NCI-H187 treated with DMSO at 0.1 percent for 48 hours (cell line): ENCODE data around the gene ARHGDIA.

Experiments used
- DNase-seq: peaks from one replicate; lab custom pipeline; 2025; lab: John Stamatoyannopoulos, UW

The ARHGDIA gene

DNA sequence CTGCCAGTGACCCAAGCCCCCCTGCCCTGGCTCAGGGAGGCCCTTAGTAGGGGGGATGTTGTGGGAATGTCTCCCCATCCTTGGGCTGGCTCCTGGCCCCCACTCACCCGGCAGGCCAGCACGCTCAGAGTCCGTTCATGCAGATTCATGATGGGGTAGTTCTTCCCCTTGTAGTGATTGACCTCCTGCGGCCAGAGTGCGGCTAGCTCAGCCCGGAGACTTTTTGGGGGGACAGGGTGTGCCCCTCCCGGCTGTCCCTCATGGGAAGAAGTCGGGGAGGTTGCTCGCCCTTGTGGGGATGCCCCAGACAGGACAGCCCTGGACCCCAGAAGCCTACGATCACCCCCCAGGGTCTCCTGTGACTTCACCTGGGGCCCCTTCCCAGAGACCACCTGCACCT is 34.9 kb upstream of the ARHGDIA start:
- DNase-seq, result no peak

DNA sequence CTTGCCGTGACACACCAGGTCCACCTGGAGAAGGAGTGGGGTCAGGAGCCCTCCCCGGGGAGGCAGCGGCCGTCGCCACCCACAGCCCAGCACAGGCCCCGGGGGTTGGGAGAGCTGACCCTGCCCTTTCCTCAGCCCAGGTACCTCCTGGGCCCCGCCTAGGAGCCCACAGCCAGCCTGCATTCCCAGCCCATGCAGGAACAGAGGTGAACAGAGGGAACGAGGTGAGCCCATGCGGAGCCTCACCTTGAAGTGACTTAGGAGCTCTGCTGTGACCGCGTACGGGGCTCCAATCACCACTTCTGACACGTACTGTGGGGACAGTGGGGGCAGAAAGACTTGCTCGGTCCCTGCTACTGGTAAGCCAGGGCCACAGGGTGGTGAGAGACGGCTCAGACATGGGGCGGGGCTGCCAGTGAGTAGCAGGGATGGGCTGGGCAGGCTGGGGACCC is 34.3 kb upstream of the ARHGDIA start:
- no peak for DNase-seq

DNA sequence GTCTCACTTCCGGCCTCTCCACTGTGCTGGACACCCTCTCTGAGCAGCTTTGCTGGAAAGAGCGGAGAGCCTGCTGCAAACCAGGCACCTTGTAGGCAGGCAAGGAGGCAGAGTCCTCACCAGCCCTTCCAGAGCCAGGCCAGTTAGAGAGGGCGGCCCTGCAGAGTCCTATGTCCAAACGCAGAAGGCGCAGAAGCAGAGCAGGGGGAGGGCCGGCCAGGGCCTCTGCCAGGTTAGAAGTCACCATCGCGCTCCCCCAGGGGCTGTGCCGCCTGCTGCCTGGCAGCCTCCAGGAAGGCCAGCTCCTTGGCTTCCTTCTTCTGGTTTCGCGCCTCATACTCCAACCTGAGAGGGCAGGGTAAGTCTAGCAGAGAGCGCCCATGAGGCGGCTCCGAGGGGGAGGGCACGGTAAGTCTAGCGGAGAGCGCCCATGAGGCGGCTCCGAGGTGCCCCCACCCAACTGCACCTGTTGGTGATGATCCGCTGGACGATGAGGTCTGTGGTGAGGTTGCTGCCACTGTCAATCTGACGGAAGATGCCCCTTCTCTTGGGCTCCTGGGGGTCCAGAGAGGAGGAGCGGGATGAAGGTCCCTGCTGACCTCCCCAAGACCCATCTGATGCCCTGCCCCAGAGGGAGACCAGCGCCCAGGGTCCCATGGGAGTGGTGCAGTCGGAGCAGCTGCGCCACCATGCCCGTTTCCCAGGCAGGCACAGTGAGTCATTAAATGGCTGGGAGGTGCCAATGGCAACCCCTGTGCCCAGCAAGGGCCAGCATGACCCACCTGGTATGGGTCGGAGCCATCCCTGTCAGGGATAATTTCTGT is 33.7 kb upstream of the ARHGDIA start:
- DNase-seq, result no peak

DNA sequence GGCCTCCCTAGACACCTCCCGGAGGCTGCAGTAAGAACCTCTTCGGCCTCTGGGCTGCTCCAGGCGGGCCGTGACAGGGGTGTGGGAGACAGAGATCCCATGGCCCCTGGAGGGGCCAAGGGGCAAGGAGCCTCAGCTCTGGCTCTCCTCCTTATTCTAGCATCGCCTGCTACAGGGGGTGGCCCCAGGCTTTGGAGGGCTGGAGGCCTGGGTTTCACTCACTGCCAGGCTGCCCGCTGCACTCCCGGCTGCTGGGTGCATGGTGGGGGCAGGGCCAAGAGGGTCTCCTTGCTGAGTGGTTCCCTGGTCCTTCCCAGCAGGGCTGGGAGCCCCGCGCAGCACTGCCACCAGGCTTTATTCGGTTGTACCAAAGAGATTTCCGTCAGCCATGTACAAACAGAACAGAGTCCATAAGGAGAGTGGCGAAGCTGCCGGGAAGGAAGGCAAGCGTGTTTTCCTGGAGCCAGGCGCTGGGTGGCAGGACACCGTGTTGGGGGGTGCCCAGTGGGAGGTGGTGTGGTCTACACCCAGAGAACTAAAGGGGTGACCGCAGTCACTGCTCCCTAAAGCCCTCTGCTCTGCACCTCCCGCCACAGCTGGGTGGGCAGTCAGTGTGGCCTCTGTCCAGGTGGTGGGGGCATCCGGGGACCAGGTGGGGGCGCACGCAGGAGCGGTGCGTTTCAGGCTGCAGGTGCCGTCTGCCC is 32.9 kb upstream of the ARHGDIA start:
- DNase-seq, result no peak

DNA sequence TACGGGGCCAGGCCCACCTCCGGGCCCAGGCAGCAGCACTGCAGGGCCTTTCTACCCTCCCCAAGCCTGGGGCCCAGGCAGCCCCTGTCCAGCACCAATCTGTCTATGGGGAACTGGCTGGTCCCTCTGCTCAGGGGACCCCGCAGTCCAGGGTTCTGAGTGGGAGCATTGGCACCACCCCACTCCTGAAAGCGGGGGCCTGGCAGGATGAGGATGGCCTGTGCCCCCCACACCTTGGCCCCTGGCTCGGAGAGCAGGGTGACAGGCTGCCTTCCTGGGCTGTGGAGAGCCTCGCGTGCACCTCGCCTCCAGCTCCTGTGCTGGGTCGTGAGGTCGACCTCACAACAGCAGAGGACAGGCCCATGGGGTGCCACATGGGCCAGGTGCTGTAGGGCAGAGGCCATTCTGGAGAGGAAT is 32.3 kb upstream of the ARHGDIA start:
- no peak for DNase-seq

DNA sequence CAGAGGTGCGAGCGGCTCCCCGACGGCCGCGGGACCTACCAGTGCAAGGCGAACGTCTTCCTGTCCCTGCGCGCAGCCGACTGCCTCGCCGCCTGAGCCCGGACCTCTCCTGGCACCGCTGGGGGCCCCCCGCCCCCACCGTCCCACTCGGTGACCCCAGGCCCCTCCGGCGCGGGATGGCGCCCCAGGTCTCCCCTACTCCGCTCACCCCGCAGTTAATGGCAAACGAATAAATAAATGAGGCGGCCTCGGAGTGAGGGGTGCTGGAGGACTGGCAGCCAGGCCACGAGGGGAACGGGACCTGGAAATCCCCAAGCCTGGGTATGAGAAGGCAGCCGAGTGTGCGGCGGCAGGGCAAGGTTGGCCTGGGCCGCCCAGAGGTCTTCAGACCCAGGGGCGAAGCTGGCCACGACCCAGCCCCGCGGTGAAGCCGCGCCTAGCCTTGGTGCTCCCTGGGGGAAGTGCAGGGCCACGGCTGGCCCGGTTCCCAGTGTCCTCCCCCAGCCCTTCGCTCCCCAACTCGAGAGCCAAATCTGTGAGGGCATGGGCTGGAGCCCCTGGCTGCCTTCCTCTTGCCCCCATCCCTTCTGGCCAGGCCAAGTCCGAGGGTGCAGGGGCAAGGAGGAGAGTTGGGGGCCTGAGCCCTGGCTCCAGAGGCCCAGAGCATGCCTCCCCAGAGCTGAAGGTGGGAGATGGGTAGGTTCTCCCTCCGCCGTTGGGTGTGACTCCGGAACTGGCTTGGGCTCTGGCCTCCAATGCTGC is 31.7 kb upstream of the ARHGDIA start:
- DNase-seq, result no peak

DNA sequence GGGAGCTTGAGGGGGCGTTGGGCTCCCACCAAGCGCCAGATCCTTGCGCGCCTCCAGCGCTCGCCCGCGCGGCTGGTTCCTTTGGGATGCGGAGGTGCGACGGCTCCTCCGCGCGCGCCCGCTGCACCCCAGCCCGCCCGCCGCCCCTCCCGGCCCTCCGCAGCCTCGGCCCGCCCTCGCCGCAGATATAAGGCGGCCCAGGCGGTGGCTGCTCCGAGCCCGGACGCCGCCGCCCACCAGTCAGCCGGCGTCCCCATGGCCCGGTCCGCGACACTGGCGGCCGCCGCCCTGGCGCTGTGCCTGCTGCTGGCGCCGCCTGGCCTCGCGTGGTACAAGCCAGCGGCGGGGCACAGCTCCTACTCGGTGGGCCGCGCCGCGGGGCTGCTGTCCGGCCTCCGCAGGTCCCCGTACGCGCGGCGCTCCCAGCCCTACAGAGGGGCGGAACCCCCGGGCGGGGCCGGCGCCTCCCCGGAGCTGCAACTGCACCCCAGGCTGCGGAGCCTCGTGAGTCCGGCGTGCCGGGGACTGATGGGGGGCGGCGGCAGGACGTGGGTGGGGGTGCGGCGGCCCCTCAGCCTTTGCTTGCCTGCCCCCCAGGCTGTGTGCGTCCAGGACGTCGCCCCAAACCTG is 31.0 kb upstream of the ARHGDIA start, which contains the start of gene NPB:
Gene NPB, plus strand, starts transcription at position 216 of the 630 bp plus-strand sequence. Its CDS starts 40 bp downstream, at position 256.
- no peak for DNase-seq

DNA sequence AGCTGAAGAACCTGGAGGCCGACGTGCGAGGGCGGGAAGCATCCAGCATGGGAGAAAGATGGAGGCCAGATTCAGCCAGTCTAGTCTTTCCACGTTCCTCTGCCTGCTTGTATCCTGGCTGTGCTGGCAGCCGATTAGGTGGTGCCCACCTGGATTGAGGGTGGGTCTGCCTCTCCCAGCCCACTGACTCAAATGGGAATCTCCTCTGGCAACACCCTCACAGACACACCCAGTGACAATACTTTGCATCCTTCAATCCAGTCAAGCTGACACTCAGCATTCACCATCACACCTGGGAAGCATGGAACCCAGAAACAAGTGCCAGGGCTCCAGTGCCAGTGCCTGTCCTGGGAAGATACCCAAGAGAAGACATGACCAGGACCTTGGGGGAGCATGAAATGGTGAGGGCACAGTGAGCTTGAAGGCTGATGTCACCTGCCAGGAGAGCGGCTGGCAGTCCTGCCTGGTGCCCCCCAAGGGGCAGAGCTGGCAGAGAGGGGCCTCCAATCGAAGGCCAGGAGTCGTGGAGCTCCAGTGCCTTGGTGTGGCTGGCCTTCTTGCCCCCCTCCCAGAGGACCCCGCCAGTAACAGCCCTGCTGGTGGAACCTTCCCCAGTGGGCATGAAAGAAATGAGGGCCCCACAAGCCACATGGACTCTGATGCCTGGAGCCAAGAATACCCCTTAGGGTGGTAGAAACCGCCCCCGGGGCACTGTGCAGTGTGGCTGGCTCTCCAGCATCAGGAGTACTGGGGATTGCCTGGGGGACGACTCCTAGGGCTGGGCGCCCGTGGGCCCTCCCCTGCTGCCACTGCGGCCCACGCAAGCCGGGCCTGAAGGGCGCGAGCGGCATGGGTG is 30.3 kb upstream of the ARHGDIA start:
- DNase-seq, result no peak

DNA sequence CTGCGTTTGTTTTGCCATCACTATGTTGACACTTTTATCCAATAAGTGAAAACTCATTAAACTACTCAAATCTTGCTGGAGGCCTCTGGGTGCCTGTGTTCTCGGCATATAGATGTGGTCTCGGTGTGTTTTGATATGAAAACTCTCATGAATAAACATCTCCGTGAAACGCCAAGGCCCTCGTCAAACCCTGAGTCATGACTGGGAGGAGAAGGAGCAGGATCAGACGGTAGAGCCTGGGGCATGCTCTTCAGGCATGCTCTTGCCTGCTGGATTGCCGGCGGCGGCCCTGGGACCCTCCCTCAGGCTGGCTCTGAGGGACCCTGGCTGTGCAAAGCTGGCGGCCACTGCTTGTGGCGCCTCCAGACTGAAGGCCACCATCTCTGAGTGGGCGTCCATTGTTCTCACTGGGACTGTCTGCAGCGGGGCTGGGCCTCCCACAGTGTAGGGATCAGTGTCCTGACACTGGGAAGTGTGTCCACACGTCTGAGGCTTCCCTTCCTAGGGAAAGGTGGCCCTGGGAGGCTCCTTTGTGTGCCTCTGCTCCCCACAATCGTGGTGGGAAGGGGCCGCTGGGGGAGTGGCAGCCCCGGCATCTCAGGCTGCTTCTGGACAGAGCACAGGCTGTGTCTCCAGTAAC is 29.2 kb upstream of the ARHGDIA start:
- no peak for DNase-seq

DNA sequence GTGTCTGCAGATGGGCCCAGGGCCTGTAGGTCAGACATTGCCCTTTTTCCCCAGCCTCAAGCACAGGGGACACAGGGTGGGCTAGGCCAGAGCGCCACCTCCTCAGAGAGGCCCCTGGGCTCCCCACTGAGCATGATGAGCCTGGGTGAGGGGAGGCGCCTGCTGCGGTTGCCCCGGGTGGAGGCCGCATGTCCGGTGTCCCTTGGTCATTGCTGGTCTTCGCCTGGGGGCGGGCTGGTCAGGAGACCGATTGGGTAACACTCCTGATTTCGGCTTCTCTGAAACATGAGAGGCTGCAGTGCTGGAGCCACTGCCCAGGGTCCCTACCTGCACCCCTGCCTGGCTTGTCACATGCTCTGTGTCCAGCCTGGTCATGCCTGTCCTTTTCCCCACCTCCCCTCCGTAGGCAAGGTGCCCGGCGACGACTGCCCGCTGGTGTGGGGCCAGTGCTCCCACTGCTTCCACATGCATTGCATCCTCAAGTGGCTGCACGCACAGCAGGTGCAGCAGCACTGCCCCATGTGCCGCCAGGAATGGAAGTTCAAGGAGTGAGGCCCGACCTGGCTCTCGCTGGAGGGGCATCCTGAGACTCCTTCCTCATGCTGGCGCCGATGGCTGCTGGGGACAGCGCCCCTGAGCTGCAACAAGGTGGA is 28.5 kb upstream of the ARHGDIA start:
- no peak for DNase-seq

DNA sequence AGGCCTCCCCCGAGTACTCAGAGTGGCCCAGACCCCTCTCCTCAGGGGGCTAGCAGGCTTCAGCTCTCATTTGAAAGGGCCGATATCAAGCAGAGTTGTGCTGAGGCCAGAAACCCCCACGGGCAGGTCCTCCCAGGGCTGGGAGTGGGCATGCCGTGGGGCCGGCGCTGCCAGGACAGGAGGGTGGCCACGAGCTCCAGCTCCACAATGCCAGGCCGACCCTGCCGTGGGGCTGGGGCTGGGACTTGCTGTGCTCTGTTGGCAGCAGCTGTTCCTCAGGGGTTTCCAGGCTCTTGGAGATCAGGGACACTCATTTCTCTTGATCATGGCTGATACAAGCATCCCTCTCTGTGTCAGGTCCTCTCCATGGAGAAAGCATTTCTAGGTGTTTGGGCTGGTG is 27.7 kb upstream of the ARHGDIA start:
- no peak for DNase-seq

DNA sequence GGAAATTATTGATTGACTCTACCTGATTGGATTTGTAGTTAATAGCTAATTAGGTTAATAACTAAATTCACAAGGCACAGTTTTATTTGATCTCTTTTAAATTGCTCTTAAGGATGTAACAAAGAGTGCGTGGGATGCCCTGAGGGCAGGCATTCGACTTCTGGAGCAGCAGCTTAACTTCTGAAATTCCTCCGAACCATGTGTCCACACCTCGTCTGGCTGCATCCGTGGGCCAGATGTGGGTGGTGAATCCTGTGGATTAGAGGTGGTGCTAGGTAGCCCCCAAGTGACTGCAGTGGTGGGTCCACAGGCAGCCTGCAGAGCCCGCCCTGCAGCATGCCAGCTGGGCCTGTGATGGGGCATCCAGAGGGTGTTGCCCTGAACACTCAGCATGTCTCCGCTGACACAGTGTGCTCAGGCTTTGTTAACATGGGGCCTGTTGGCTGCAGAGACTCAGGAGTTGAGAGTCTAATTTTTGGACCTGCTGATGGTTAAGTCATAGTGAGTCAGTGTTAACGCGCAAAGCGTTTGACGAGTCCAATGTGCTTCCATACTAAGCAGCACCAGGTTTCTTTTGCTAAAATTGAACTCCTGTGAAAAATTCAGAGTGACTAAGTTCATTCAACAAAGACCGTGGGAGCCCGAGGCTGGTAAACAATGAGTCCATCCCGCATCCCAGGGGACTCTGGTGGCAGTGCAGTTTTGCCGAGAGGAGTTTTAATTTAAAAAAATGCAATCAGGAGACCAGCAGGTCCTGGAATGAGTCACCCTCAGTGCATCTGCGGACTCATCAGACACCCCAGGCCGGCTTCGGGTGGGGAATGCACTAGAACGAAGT is 27.1 kb upstream of the ARHGDIA start:
- DNase-seq, result no peak

DNA sequence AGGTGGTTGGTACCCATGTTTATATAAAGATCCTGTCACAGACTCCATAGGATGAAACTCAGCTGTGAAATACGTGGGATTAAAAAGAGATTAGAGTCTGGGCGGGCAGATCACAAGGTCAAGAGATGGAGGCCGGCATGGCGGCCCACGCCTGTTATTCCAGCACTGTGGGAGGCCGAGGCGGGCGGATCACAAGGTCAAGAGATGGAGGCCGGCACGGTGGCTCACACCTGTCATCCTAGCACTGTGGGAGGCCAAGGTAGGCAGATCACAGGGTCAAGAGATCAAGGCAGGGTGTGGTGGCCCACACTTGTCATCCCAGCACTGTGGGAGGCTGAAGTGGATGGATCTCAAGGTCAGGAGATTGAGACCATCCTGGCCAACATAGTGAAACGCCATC is 24.3 kb upstream of the ARHGDIA start:
- no peak for DNase-seq

DNA sequence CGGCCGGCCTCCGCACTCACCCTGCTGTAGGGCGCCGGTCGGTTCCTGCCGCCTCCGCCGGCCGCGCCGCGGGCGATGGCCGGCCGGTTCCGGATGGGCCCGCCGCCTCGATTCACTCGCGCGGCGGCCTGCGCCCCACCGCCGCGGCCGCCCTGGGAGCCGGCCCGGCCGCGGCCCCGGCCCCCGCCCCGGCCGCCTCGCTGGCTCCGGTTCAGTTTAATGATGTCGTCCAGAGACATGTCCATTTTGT is 20.1 kb upstream of the ARHGDIA start:
- no peak for DNase-seq

DNA sequence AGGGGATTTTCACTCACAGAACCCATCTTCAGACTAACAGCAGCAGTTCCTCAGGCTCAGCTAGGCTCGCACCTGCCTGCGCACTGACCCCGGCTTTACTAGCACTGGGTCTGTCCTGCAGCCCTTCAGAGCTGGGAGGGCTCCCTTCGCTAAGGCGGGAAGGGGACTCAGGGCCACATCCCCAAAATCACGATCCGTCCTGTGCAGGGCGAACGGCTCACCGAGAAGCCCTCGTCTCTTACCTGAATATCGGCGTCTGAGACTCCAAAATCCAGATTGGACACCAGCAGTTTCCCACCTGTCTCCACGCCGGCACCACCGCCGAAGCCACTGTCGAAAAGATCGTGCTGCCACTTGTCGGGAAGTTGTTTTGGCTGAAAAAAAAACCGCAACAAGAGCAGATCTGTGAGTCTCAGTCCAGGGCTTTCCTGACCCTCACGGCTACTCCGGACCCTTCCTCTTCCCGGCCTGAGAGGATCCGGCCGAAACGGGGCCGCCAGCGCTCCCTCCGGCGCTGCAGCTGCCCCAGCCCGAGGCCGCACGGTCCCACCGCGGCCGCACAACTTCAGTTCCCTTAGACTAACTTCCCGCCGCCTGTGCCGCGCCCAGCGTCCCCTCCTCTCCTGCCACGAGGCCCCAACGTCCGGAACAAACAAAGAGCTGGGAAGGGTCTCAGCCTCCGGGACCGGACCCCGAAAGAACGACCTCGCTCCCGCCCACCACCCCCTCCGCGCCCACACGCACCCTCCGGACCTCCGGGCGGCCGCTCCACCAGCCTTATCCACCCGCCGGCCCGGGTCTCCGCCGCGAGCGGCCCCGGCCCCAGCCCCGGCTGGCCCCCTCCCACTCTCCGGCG is 19.5 kb upstream of the ARHGDIA start:
- DNase-seq, result no peak

DNA sequence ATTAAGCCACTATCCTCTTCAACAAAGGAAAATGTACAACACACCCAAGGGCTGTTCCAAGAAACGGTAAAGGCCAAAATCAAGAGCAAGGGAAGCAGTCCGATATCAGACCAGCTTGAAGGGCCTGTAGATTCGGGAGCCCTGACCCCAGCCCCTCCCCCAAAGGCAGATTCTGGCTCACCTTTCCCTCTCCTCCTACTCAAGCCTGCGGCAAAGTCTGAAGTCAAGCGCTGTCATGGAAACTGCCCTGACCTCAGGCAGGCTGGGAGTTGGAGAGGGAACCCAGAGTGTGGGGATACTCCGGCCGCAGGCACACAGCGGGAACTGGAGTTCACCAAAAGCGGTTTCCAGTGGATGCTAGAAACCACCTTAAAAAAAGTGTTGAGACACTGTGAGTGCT is 18.5 kb upstream of the ARHGDIA start:
- DNase-seq, result no peak

DNA sequence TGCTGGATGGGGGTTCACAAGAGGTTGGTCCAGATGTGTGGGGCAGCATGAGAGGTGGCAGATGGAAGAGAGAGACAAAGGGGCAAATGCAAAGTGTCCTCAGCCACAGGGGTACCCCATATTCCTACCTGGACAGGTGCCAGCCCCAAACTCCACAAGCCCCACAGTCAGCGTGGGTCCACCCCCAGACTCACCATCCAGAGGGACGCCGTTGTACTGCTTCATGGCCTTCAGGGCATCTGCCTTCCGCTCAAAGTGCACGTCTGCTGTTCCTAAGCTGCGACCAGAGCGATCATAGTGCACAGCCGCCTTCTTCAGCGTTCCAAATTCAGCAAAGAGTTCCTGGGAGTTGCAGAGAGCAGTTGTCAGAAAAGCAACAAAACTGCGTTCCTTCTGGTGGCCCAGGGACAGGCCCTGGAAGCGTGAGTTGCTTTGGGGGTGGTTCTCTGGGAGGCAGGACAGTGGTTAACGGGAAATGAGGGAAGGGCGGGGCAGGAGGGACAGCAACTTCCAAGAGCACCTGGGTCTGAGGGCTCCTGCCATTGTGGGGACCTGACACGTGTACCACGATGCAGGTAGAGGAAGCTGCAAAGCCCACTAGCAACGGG is 18.0 kb upstream of the ARHGDIA start:
- no peak for DNase-seq
